ENCODE measurements around the gene FRMD6. TPM values are rescaled to one million over a fixed set of nuclear protein-coding genes. Genes with fewer than 3 reads are reported as not detected.

FRMD6 gene
- total RNA-seq, 1 experiment from 2014 or later: 11.4 TPM

DNA sequence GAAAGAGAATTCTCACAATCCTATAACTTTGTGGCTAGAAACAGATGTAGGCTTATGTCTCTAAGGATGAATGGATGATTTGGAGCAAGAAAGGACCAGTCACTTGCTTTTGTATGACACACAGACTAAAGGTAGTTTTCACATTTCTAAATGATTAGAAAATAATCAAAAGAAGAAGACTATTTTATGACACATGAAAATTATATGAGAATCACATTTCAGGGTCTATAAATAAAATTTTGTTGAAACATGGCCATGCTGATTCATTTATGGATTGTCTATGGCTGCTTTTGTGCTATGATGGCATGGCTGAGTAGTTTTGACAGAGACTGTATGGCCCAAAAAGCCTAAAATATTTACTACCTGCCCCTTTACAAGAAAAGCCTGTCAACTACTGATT, 49.4 kb upstream of the FRMD6 start (continued):
- TF ChIP-seq ZNF274 (IDR thresholded peaks at IDR 0.05; ENCODE audit: low read depth, low read length): no peak

DNA sequence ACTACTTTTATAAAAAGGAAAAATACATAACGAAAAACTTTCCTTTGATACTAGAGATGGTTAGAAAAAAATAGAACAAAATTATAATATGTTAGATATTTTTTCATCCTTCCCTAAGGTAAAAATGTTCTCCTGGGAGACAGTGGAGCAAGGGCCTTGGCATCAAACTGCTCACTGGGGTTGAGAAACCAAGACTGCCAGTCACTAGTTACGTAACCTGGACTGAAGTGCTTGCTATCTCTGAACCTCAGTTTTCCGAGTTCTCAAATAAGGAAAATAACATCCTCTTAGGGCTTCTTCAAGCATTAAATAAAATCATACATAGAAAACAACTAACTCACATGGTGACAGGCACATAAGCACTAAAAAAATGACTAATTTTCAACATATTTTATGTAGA, 48.2 kb upstream of the FRMD6 start:
- Histone ChIP-seq H3K36me3 (ENCODE audit: control insufficient read depth in 1 of 2, insufficient read depth in 2 of 2, low read length in 2 of 2) (no peaks in the 10 kb centered on the region), H3K9ac (ENCODE audit: low read length) (no peak overlapping the region), H3K27me3 (ENCODE audit: insufficient read depth, low read length) (no peaks in the 10 kb centered on the region), H2AFZ (ENCODE audit: low read depth, low read length, poor library complexity, severe bottlenecking) (no peak overlapping the region), H3K9me3 (ENCODE audit: control insufficient read depth in 1 of 2, insufficient read depth in 1 of 2, low read depth in 1 of 2, low read length in 2 of 2) (no peaks in the 10 kb centered on the region), H4K20me1 (ENCODE audit: insufficient read depth) (no peaks in the 10 kb centered on the region), H3K27ac (ENCODE audit: low read depth, low read length) (no peak overlapping the region), H3K4me3 (replicated peaks in 1 of 2; ENCODE audit: low read depth in 1 of 2, low read length in 2 of 2) (no peak overlapping the region), H3K9me2 (ENCODE audit: insufficient read depth) (no peaks in the 10 kb centered on the region), H3K79me2 (ENCODE audit: insufficient read depth, low read length) (no peaks in the 10 kb centered on the region), H3K4me2 (ENCODE audit: low read length) (no peak overlapping the region), H3K4me1 (ENCODE audit: control insufficient read depth in 1 of 2, insufficient read depth in 2 of 2, low read length in 2 of 2) (no peaks in the 10 kb centered on the region)
- POLR2A ChIA-PET: no interaction called here
- CTCF ChIA-PET: no interaction called here
- RAD21 ChIA-PET (ENCODE audit: low non-redundant PET in 1 of 2, low total read pairs in 2 of 2, uncharacterized antibody in 2 of 2, unreplicated experiment in 2 of 2): no interaction called here
- ATAC-seq (no peak), DNase-seq (ENCODE audit: low read depth, low spot score) (no peak)
- no peak for TF ChIP-seq POLR2AphosphoS5 (IDR thresholded peaks at IDR 0.05; ENCODE audit: low read depth, low read length)
- no peak for TF ChIP-seq FOSL1 (IDR thresholded peaks at IDR 0.05; ENCODE audit: low read depth)
- no peak for TF ChIP-seq EZH2 (IDR thresholded peaks at IDR 0.05)
- no peak for TF ChIP-seq CEBPB (IDR thresholded peaks at IDR 0.05; ENCODE audit: low read depth)
- TF ChIP-seq ELF1 (IDR thresholded peaks at IDR 0.05; ENCODE audit: borderline replicate concordance, low read depth): no peak
- no peak for TF ChIP-seq SRF (IDR thresholded peaks at IDR 0.05; ENCODE audit: low read depth)
- no TSS peak for BruUV-seq (replicated peaks)
- intact Hi-C loops (cut with micrococcal nuclease): no loop called here

DNA sequence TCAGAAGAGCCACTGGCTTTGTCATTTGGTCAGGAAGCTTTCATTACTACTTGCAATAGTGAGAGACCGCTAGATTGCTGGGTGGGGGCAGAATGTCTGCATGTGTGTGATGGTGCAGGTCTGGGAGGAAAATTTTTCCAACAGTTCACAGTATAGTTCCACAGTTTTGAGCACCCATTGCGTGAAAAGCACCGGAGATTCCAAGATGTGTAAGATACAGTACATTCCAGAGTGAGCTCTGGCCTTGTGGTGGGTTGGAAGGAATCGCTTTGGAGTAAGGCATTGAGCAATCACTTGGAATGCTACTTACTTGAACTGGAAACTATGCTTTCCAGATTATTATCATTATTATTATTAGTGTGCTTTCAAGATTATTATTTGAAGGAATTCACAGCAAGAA, 47.6 kb upstream of the FRMD6 start:
- DNase-seq (ENCODE audit: low read depth, low spot score): no peak
- RAD21 ChIA-PET (ENCODE audit: low non-redundant PET in 1 of 2, low total read pairs in 2 of 2, uncharacterized antibody in 2 of 2, unreplicated experiment in 2 of 2): no interaction called here
- TF ChIP-seq EZH2 (IDR thresholded peaks at IDR 0.05): no peak
- TF ChIP-seq SP1 (IDR thresholded peaks at IDR 0.05; ENCODE audit: low read depth): no peak
- TF ChIP-seq POLR2A (IDR thresholded peaks at IDR 0.05; ENCODE audit: borderline replicate concordance, extremely low read depth, insufficient read depth, insufficient read length): no peak
- TF ChIP-seq SIN3A (IDR thresholded peaks at IDR 0.05; ENCODE audit: low read depth): no peak
- no peak for TF ChIP-seq ZNF274 (IDR thresholded peaks at IDR 0.05; ENCODE audit: low read depth, low read length)
- TF ChIP-seq ELF1 (IDR thresholded peaks at IDR 0.05; ENCODE audit: borderline replicate concordance, low read depth): no peak
- no peak for TF ChIP-seq SRF (IDR thresholded peaks at IDR 0.05; ENCODE audit: low read depth)
- TF ChIP-seq, protein P1, sequence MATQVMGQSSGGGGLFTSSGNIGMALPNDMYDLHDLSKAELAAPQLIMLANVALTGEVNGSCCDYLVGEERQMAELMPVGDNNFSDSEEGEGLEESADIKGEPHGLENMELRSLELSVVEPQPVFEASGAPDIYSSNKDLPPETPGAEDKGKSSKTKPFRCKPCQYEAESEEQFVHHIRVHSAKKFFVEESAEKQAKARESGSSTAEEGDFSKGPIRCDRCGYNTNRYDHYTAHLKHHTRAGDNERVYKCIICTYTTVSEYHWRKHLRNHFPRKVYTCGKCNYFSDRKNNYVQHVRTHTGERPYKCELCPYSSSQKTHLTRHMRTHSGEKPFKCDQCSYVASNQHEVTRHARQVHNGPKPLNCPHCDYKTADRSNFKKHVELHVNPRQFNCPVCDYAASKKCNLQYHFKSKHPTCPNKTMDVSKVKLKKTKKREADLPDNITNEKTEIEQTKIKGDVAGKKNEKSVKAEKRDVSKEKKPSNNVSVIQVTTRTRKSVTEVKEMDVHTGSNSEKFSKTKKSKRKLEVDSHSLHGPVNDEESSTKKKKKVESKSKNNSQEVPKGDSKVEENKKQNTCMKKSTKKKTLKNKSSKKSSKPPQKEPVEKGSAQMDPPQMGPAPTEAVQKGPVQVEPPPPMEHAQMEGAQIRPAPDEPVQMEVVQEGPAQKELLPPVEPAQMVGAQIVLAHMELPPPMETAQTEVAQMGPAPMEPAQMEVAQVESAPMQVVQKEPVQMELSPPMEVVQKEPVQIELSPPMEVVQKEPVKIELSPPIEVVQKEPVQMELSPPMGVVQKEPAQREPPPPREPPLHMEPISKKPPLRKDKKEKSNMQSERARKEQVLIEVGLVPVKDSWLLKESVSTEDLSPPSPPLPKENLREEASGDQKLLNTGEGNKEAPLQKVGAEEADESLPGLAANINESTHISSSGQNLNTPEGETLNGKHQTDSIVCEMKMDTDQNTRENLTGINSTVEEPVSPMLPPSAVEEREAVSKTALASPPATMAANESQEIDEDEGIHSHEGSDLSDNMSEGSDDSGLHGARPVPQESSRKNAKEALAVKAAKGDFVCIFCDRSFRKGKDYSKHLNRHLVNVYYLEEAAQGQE (IDR thresholded peaks at IDR 0.05; ENCODE audit: low read depth): no peak
- no peak for TF ChIP-seq EGR1 (IDR thresholded peaks at IDR 0.05; ENCODE audit: low read depth)
- TF ChIP-seq CBX3 (IDR thresholded peaks at IDR 0.05; ENCODE audit: low read depth): no peak
- no peak for TF ChIP-seq RAD21 (IDR thresholded peaks at IDR 0.05; ENCODE audit: low read depth)
- no peak for TF ChIP-seq FOSL1 (IDR thresholded peaks at IDR 0.05; ENCODE audit: low read depth)
- no peak for TF ChIP-seq CEBPB (IDR thresholded peaks at IDR 0.05; ENCODE audit: low read depth)
- no peak for TF ChIP-seq TCF7L2 (IDR thresholded peaks at IDR 0.05; ENCODE audit: borderline replicate concordance, extremely low read depth, insufficient read depth, insufficient read length)
- TF ChIP-seq ZFX (IDR thresholded peaks at IDR 0.05): no peak
- TF ChIP-seq, protein P2, sequence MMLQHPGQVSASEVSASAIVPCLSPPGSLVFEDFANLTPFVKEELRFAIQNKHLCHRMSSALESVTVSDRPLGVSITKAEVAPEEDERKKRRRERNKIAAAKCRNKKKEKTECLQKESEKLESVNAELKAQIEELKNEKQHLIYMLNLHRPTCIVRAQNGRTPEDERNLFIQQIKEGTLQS (IDR thresholded peaks at IDR 0.05): no peak

More for the DNA sequence above, 47.6 kb upstream of the FRMD6 start:
- Histone ChIP-seq H4K20me1 (ENCODE audit: insufficient read depth) (no peaks in the 10 kb centered on the region), H3K4me2 (ENCODE audit: low read length) (no peak overlapping the region), H3K36me3 (ENCODE audit: control insufficient read depth in 1 of 2, insufficient read depth in 2 of 2, low read length in 2 of 2) (no peaks in the 10 kb centered on the region), H3K4me1 (ENCODE audit: control insufficient read depth in 1 of 2, insufficient read depth in 2 of 2, low read length in 2 of 2) (no peaks in the 10 kb centered on the region), H3K4me3 (replicated peaks in 1 of 2; ENCODE audit: low read depth in 1 of 2, low read length in 2 of 2) (no peak overlapping the region), H3K79me2 (ENCODE audit: insufficient read depth, low read length) (no peaks in the 10 kb centered on the region), H2AFZ (ENCODE audit: low read depth, low read length, poor library complexity, severe bottlenecking) (no peak overlapping the region), H3K9me3 (ENCODE audit: control insufficient read depth in 1 of 2, insufficient read depth in 1 of 2, low read depth in 1 of 2, low read length in 2 of 2) (no peaks in the 10 kb centered on the region), H3K9ac (ENCODE audit: low read length) (no peak overlapping the region), H3K27me3 (ENCODE audit: insufficient read depth, low read length) (no peaks in the 10 kb centered on the region), H3K9me2 (ENCODE audit: insufficient read depth) (no peaks in the 10 kb centered on the region), H3K27ac (ENCODE audit: low read depth, low read length) (no peak overlapping the region)
- intact Hi-C loops (cut with micrococcal nuclease): no loop called here
- ATAC-seq: no peak
- POLR2A ChIA-PET: no interaction called here
- BruUV-seq (replicated peaks): no TSS peak
- CTCF ChIA-PET: no interaction called here

All from HCT116 (cell line).